Activated B cell treated with CpG ODN at 0.5 μM for 24 hours (primary cell): ENCODE measurements around the gene AKAP8L. TPM values are rescaled to one million over a fixed set of nuclear protein-coding genes. Genes with fewer than 3 reads are reported as not detected.
A peak's percentile ranks its signal among the peaks of the same experiment; 100 is the strongest.

ENCODE experiments used
- ATAC-seq: fragments of 200-7000 bp; cut with Tn5 transposase; one replicate; pipeline ENCODE4 v1.10.0; 2021; ENCODE audit warnings: low read depth, mild to moderate bottlenecking, moderate library complexity
- CTCF ChIA-PET: fragments of 350-600 bp; sonication (Branson Sonifier 250); formaldehyde crosslinking; loops from one replicate; lab custom pipeline; 2021; ENCODE audit warnings: antibody characterized with exemption; lab: Charles Lee
- POLR2A ChIA-PET: fragments of 350-600 bp; sonication (Branson Sonifier 250); formaldehyde crosslinking; loops from one replicate; lab custom pipeline; 2021; ENCODE audit warnings: antibody characterized with exemption; lab: Charles Lee
- DNase-seq: peaks from one replicate; pipeline ENCODE4 v3.0.0; 2022
- H3K27ac Mint-ChIP-seq: one replicate; pipeline ENCODE4 v1.8.0; 2020; ENCODE audit warnings: mixed read lengths
- H3K27me3 Mint-ChIP-seq: one replicate; pipeline ENCODE4 v1.8.0; 2021; ENCODE audit warnings: mixed read lengths
- H3K36me3 Mint-ChIP-seq: one replicate; pipeline ENCODE4 v1.8.0; 2021; ENCODE audit warnings: low read depth, mixed read lengths
- H3K4me1 Mint-ChIP-seq: one replicate; pipeline ENCODE4 v1.8.0; 2021; ENCODE audit warnings: mixed read lengths
- H3K4me3 Mint-ChIP-seq: one replicate; pipeline ENCODE4 v1.8.0; 2020; ENCODE audit warnings: mild to moderate bottlenecking, mixed read lengths
- H3K9me3 Mint-ChIP-seq: one replicate; pipeline ENCODE4 v1.8.0; 2020; ENCODE audit warnings: mixed read lengths
- CTCF ChIP-seq: fragments of 200-600 bp; IDR thresholded peaks from one replicate; pipeline ENCODE4 v1.8.0; 2022; ENCODE audit warnings: antibody characterized with exemption, mild to moderate bottlenecking
- intact Hi-C: fragments of 100-400 bp; cut with micrococcal nuclease; formaldehyde crosslinking; loops from one replicate; pipeline ENCODE4 v1.15.1; 2024
- total RNA-seq: library from RNA; stranded (reverse); gene quantifications from 2 replicates; pipeline ENCODE4 v1.2.3, GENCODE V29; 2022

The AKAP8L gene
- total RNA-seq, 1 donor from 2014 or later: 163 TPM

- ChIA-PET CTCF (interaction anchor here (0.9 to 1.2 kb wide), 3 partner anchors 15 to 105 kb away, joined by 3 read pairs; partner anchors contain the start of gene AKAP8L), POLR2A (no interaction called here)
- DNase-seq (no peak), ATAC-seq (no peak)
- intact Hi-C loops: no loop called here
- Mint-ChIP-seq H3K4me3 (no peak overlapping the region), H3K27me3 (no peaks in the 10 kb centered on the region), H3K4me1 (peaks cover 10% of the 10 kb centered on the region), H3K27ac (no peak overlapping the region), H3K9me3 (no peaks in the 10 kb centered on the region), H3K36me3 (peaks cover 77% of the 10 kb centered on the region)
- no peak for TF ChIP-seq CTCF
Measured at GRCh38 chr19:15394426-15394825, 24.4 kb downstream of the AKAP8L start.

- no peak for TF ChIP-seq CTCF
- intact Hi-C loops: no loop called here
- CTCF ChIA-PET: interaction anchor here (0.9 to 1.2 kb wide), 2 partner anchors 16 to 105 kb away, joined by 3 read pairs; no protein-coding TSS in a partner anchor
Measured at GRCh38 chr19:15393963-15394362, 24.8 kb downstream of the AKAP8L start.

GRCh38 chr19:15390814-15391213, 28.0 kb downstream of the AKAP8L start:
- no peaks in the 10 kb centered on the region for H3K27me3 Mint-ChIP-seq
- TF ChIP-seq CTCF: no peak
- peaks cover 10% of the 10 kb centered on the region for H3K4me1 Mint-ChIP-seq
- DNase-seq: no peak
- no peaks in the 10 kb centered on the region for H3K9me3 Mint-ChIP-seq
- no peak overlapping the region for H3K27ac Mint-ChIP-seq
- peaks cover 58% of the 10 kb centered on the region for H3K36me3 Mint-ChIP-seq
- POLR2A ChIA-PET: no interaction called here
- no peak for ATAC-seq
- intact Hi-C loops: no loop called here
- CTCF ChIA-PET: no interaction called here
- H3K4me3 Mint-ChIP-seq: no peak overlapping the region

More at GRCh38 chr19:15393963-15394362, 24.8 kb downstream of the AKAP8L start:
- Mint-ChIP-seq H3K9me3 (no peaks in the 10 kb centered on the region), H3K36me3 (peaks cover 77% of the 10 kb centered on the region), H3K4me3 (no peak overlapping the region), H3K27ac (no peak overlapping the region), H3K27me3 (no peaks in the 10 kb centered on the region), H3K4me1 (peaks cover 10% of the 10 kb centered on the region)
- DNase-seq (no peak), ATAC-seq (no peak)
- POLR2A ChIA-PET: no interaction called here

- DNase-seq (no peak), ATAC-seq (no peak)
- no peaks in the 10 kb centered on the region for H3K9me3 Mint-ChIP-seq
- peak overlapping the region; percentile 13 for H3K27ac Mint-ChIP-seq
- peaks cover 16% of the 10 kb centered on the region for H3K36me3 Mint-ChIP-seq
- H3K4me3 Mint-ChIP-seq: peak overlapping the region; percentile 87
- H3K27me3 Mint-ChIP-seq: no peaks in the 10 kb centered on the region
- POLR2A ChIA-PET: no interaction called here
- TF ChIP-seq CTCF: no peak
- intact Hi-C loops: no loop called here
- CTCF ChIA-PET: no interaction called here
- H3K4me1 Mint-ChIP-seq: peaks cover 32% of the 10 kb centered on the region
Measured at GRCh38 chr19:15381864-15382263, 36.9 kb downstream of the AKAP8L start.

- ChIA-PET POLR2A (no interaction called here), CTCF (no interaction called here)
- Mint-ChIP-seq H3K36me3 (peaks cover 15% of the 10 kb centered on the region), H3K9me3 (no peaks in the 10 kb centered on the region), H3K27ac (peak overlapping the region; percentile 13), H3K4me3 (peak overlapping the region; percentile 87), H3K4me1 (peaks cover 37% of the 10 kb centered on the region), H3K27me3 (no peaks in the 10 kb centered on the region)
- intact Hi-C loops: no loop called here
- TF ChIP-seq CTCF: no peak
- ATAC-seq (no peak), DNase-seq (no peak)
Measured at GRCh38 chr19:15381429-15381828, 37.4 kb downstream of the AKAP8L start.
